K562 (cell line): ENCODE measurements around the gene FCRLA. TPM values are rescaled to one million over a fixed set of nuclear protein-coding genes. Genes with fewer than 3 reads are reported as not detected.
"Not testable (repeated sequence)": the region's sequence is repeated elsewhere in the genome, so short reads cannot be mapped to it uniquely, and the experiment has no call there.

Source experiments
- ATAC-seq: fragments of 200-7000 bp; cut with Tn5 transposase; 3 replicates; pipeline ENCODE4 v1.9.1; 2020; ENCODE audit warnings: moderate library complexity
- BruUV-seq: library from RNA; stranded (reverse); fragments of 400-500 nt; replicated peaks from 2 replicates; lab custom pipeline; 2021; lab: Mats Ljungman, UMichigan
- CTCF ChIA-PET: fragments of 300-600 bp; formaldehyde crosslinking; extraction: SDS; loops from one replicate; lab custom pipeline; 2021; ENCODE audit warnings: low intra/inter-chr PET ratio; lab: Yijun Ruan, JAX
- POLR2A ChIA-PET: fragments of 300-600, 350-650 bp; sonication (Branson Sonifier 250); formaldehyde crosslinking; extraction: SDS; loops from one replicate; lab custom pipeline; 2021; ENCODE audit warnings: antibody characterized with exemption, inconsistent platforms; lab: Yijun Ruan, JAX
- DNase-seq, 4 experiments: peaks; one replicate each; pipeline versions ENCODE4 v3.0.0 to v3.0.0-alpha.2; 2011 to 2018; ENCODE audit warnings: low spot score in 3 of 4, mixed read lengths in 3 of 4; ENCODE audit errors: extremely low read depth in 1 of 4
- FAIRE-seq: peaks from 2 replicates; lab custom pipeline; 2011; peaks lifted over from hg19 to GRCh38; lab: Jason Lieb, UNC
- H2AFZ ChIP-seq: 2 replicates; pipeline ENCODE4 v1.6.0; 2011; ENCODE audit warnings: low read depth, low read length, control low read depth, inconsistent platforms
- H3K27ac ChIP-seq: fragments of 200-600 bp; 3 replicates; pipeline ENCODE4 v1.8.0; 2011; ENCODE audit warnings: low read depth, mild to moderate bottlenecking, control low read depth, inconsistent platforms, low read length, moderate library complexity, mixed read lengths; ENCODE audit errors: extremely low read depth
- H3K27me3 ChIP-seq, 2 experiments: fragments of 300-600 bp in 1 of 2; 2 replicates in 1 of 2; 3 replicates in 1 of 2; pipeline versions ENCODE4 v1.6.0 to v1.8.0; 2011; ENCODE audit warnings: inconsistent platforms in 2 of 2, low read length in 2 of 2, mild to moderate bottlenecking in 1 of 2, mixed read lengths in 1 of 2, moderate library complexity in 1 of 2; ENCODE audit not compliant: control insufficient read depth in 2 of 2, insufficient read depth in 2 of 2
- H3K36me3 ChIP-seq: fragments of 300-600 bp; 3 replicates; pipeline ENCODE4 v1.8.0; 2011; ENCODE audit warnings: mild to moderate bottlenecking, low read length, inconsistent platforms; ENCODE audit not compliant: control insufficient read depth, insufficient read depth
- H3K4me1 ChIP-seq, 2 experiments: fragments of 200-600 bp in 1 of 2; replicated peaks in 1 of 2; 2 replicates in 1 of 2; 3 replicates in 1 of 2; pipeline versions ENCODE4 v1.5.1 to v1.8.0; 2011; ENCODE audit warnings: inconsistent platforms in 2 of 2, low read length in 2 of 2, mild to moderate bottlenecking in 1 of 2, mixed read lengths in 1 of 2, moderate library complexity in 1 of 2; ENCODE audit not compliant: control insufficient read depth in 2 of 2, insufficient read depth in 2 of 2
- H3K4me2 ChIP-seq: 2 replicates; pipeline ENCODE4 v1.6.1; 2011; ENCODE audit warnings: low read length, control low read depth, inconsistent platforms, mixed read lengths; ENCODE audit not compliant: insufficient read depth
- H3K4me3 ChIP-seq: fragments of 200-600 bp; sonication (generic), shearing (Covaris generic); 2 replicates; pipeline ENCODE4 v1.5.1; 2016; ENCODE audit warnings: control low read depth, inconsistent platforms
- H3K79me2 ChIP-seq: fragments of 200-600 bp; 3 replicates; pipeline ENCODE4 v1.8.0; 2011; ENCODE audit warnings: low read length, inconsistent platforms; ENCODE audit not compliant: control insufficient read depth, insufficient read depth
- H3K9ac ChIP-seq, 2 experiments: 2 replicates each; pipeline versions ENCODE4 v1.6.0 to v1.6.1; 2011; ENCODE audit warnings: low read depth in 2 of 2, low read length in 2 of 2, control low read depth in 1 of 2, inconsistent platforms in 1 of 2, mild to moderate bottlenecking in 1 of 2, mixed read lengths in 1 of 2; ENCODE audit not compliant: insufficient read depth in 1 of 2
- H3K9me1 ChIP-seq: one replicate; pipeline ENCODE4 v1.6.0; 2011; ENCODE audit warnings: inconsistent platforms, mild to moderate bottlenecking, low read length, moderate library complexity; ENCODE audit not compliant: control insufficient read depth, insufficient read depth
- H3K9me3 ChIP-seq: replicated peaks from 2 replicates; pipeline ENCODE4 v1.5.1; 2011; ENCODE audit warnings: low read depth, low read length, inconsistent platforms; ENCODE audit not compliant: control insufficient read depth, insufficient read depth
- H4K20me1 ChIP-seq: replicated peaks from 2 replicates; pipeline ENCODE4 v1.6.1; 2011; ENCODE audit warnings: low read length, inconsistent platforms, mixed read lengths; ENCODE audit not compliant: control insufficient read depth, insufficient read depth
- E2F3 ChIP-seq: fragments of 250-450 bp; sonication (Bioruptor Pico); IDR thresholded peaks from 2 replicates; pipeline ENCODE4 v1.4.0; 2020; ENCODE audit warnings: mild to moderate bottlenecking
- EGR1 ChIP-seq: fragments of 450-650 bp; conservative IDR thresholded peaks from 2 replicates; pipeline ENCODE4 v1.6.1; 2017; ENCODE audit warnings: mild to moderate bottlenecking
- MLX ChIP-seq, 2 experiments: fragments of 450-650 bp in 1 of 2; sonication (generic) in 1 of 2; formaldehyde crosslinking; conservative IDR thresholded peaks; 2 replicates each; pipeline versions ENCODE4 v1.4.0 to v1.8.1; 2020 to 2022; ENCODE audit warnings: mild to moderate bottlenecking in 1 of 2, missing genetic modification reagents in 1 of 2
- PML ChIP-seq: IDR thresholded peaks from 2 replicates; pipeline ENCODE4 v1.6.1; 2012; ENCODE audit warnings: low read length, inconsistent platforms
- THRAP3 ChIP-seq: fragments of 450-650 bp; IDR thresholded peaks from 2 replicates; pipeline ENCODE4 v1.6.1; 2016; ENCODE audit warnings: mild to moderate bottlenecking, inconsistent platforms, borderline replicate concordance
- ZHX1 ChIP-seq: fragments of 150-350 bp; conservative IDR thresholded peaks from 2 replicates; pipeline ENCODE4 v1.6.1; 2014; ENCODE audit warnings: low read length
- ZNF512 ChIP-seq: IDR thresholded peaks from 2 replicates; pipeline ENCODE4 v1.6.1; 2016; ENCODE audit warnings: missing genetic modification characterization, missing compliant biosample characterization
- WGBS: fragments of 100-300 bp; shearing (Covaris generic); methylation state at CpG from one replicate; pipeline ENCODE4 v1.1.6; 2016; ENCODE audit warnings: low coverage, mixed read lengths; ENCODE audit not compliant: insufficient coverage; ENCODE audit errors: missing lambda C conversion rate; 5-methylcytosine and 5-hydroxymethylcytosine counted together
- in situ Hi-C: fragments of 300-500 bp; cut with MboI; formaldehyde crosslinking; loops from 4 replicates; pipeline ENCODE4 v1.15.0; 2018; ENCODE audit warnings: inconsistent platforms, mixed read lengths
- intact Hi-C: fragments of 100-400 bp; cut with micrococcal nuclease; formaldehyde crosslinking; loops from 2 replicates; pipeline ENCODE4 v1.14.2; 2022
- polyA plus RNA-seq, 8 experiments: library from polyadenylated mRNA; depleted of rRNA in 4 of 8; stranded (reverse) in 5 of 8; unstranded in 3 of 8; fragments of >200 nt; fragmentation: Nextera tagmentation in 2 of 8; fragmentation: Illumina TruSeq in 1 of 8; extraction: Ambion mirVana in 2 of 8; extraction: Trizol in 1 of 8; gene quantifications; 2 replicates each; pipeline versions ENCODE4 v1.2.1 to v1.2.3, GENCODE V29; 2011 to 2014; ENCODE audit warnings: inconsistent platforms in 1 of 8, missing spikeins in 1 of 8
- total RNA-seq, 7 experiments: library from RNA; depleted of rRNA in 6 of 7; stranded (reverse); fragments of >200 nt in 6 of 7; fragmentation: Illumina TruSeq in 2 of 7; extraction: Trizol in 2 of 7; gene quantifications; 2 replicates each; pipeline versions ENCODE4 v1.2.1 to v1.2.3, GENCODE V29; 2011 to 2021; ENCODE audit warnings: low replicate concordance in 1 of 7

Gene FCRLA
- total and polyA plus RNA-seq, 9 of the 15 experiments (the other 6 are each of a cell fraction or from before 2014, with no cell fraction given), result 0.09 to 0.84 (median 0.44) TPM

- no peak for TF ChIP-seq ZHX1
- TF ChIP-seq, all 486 proteins: peak for 5
These were observed 16.6 kb downstream of the FCRLA start (continued) for GRCh38 chr1:161723459-161724141.

- Histone ChIP-seq H3K4me1 (peaks cover 43 to 55% of the 10 kb centered on the region in 2 experiments), H3K9ac (peak overlapping the region; percentile 85 to 99), H3K4me3 (peak overlapping the region; percentile 74; the same call in 1 of the 2 replicates), H3K4me2 (peak overlapping the region; percentile 91), H3K79me2 (peaks cover 24% of the 10 kb centered on the region), H3K27ac (peak overlapping the region; percentile 94)
- H3K9me1 ChIP-seq, H4K20me1 ChIP-seq, DNase-seq, FAIRE-seq, H3K9me3 ChIP-seq, H3K36me3 ChIP-seq, H2AFZ ChIP-seq, CTCF ChIA-PET, BruUV-seq, intact Hi-C loops, H3K27me3 ChIP-seq, in situ Hi-C loops, ATAC-seq: not testable (repeated sequence)
- 87% methylated on average over 19 of the region's 22 CpGs for WGBS
- TF ChIP-seq MLX (CRISPR knock-in tag; conservative IDR thresholded peaks at IDR 0.05), result 0 out of 4 replicates have a peak, but pooled peaks of 1 of the 2 experiments have one; percentile 38
- TF ChIP-seq THRAP3, result 0 out of 2 replicates have a peak, but pooled peaks have one; percentile 37
- 0 out of 2 replicates have a peak, but pooled peaks have one; percentile 1 for TF ChIP-seq PML
- peak; percentile 52 for TF ChIP-seq ZNF512 (tag)
- peak; percentile 56 for TF ChIP-seq EGR1
- 0 out of 2 replicates have a peak, but pooled peaks have one; percentile 53 for TF ChIP-seq E2F3
- POLR2A ChIA-PET, result interaction anchor here (0.6 to 2.6 kb wide), 4 partner anchors 10 to 31 kb away, joined by 3 to 19 read pairs (median 12); no protein-coding TSS in a partner anchor
These were observed 18.4 kb downstream of the FCRLA start for GRCh38 chr1:161725258-161725907.
